Mesenchymal stem cell (in vitro differentiated cells and primary cell): ENCODE data around the gene KRTAP12-1.
"Not testable (repeated sequence)": the region's sequence is repeated elsewhere in the genome, so short reads cannot be mapped to it uniquely, and the experiment has no call there.

Experiments used
- DNase-seq: peaks from one replicate; pipeline ENCODE4 v3.0.0-alpha.2; 2013
- H2AFZ ChIP-seq: one replicate; pipeline ENCODE4 v1.6.1; 2013; ENCODE audit warnings: low read depth, mild to moderate bottlenecking, control low read depth, inconsistent platforms, low read length, moderate library complexity
- H2AK5ac ChIP-seq: 2 replicates; pipeline ENCODE4 v1.6.1; 2013; ENCODE audit warnings: low read length, moderate library complexity, mild to moderate bottlenecking, inconsistent platforms; ENCODE audit not compliant: severe bottlenecking
- H2BK120ac ChIP-seq: one replicate; pipeline ENCODE4 v1.6.1; 2013; ENCODE audit warnings: low read depth, mild to moderate bottlenecking, inconsistent platforms, low read length, moderate library complexity
- H2BK12ac ChIP-seq, 2 experiments: one replicate each; pipeline ENCODE4 v1.6.1; 2013; ENCODE audit warnings: inconsistent platforms in 2 of 2, low read length in 2 of 2, mild to moderate bottlenecking in 2 of 2, moderate library complexity in 2 of 2, control low read depth in 1 of 2
- H2BK15ac ChIP-seq: one replicate; pipeline ENCODE4 v1.6.1; 2013; ENCODE audit warnings: mild to moderate bottlenecking, low read depth, inconsistent platforms; ENCODE audit not compliant: poor library complexity, severe bottlenecking
- H2BK5ac ChIP-seq: 2 replicates; pipeline ENCODE4 v1.6.1; 2013; ENCODE audit warnings: low read depth, mild to moderate bottlenecking, low read length, control low read depth, inconsistent platforms; ENCODE audit not compliant: poor library complexity, severe bottlenecking
- H3K14ac ChIP-seq, 2 experiments: one replicate each; pipeline ENCODE4 v1.6.1; 2013; ENCODE audit warnings: inconsistent platforms in 2 of 2, low read length in 2 of 2, control low read depth in 1 of 2, mild to moderate bottlenecking in 1 of 2, moderate library complexity in 1 of 2
- H3K18ac ChIP-seq, 2 experiments: one replicate each; pipeline ENCODE4 v1.6.1; 2013; ENCODE audit warnings: inconsistent platforms in 2 of 2, low read length in 2 of 2, control low read depth in 1 of 2, low read depth in 1 of 2, mild to moderate bottlenecking in 1 of 2
- H3K23ac ChIP-seq, 2 experiments: one replicate each; pipeline ENCODE4 v1.6.1; 2013; ENCODE audit warnings: inconsistent platforms in 2 of 2, low read length in 2 of 2, mild to moderate bottlenecking in 2 of 2, moderate library complexity in 2 of 2, control low read depth in 1 of 2
- H3K27ac ChIP-seq: 2 replicates; pipeline ENCODE4 v1.5.1; 2013; ENCODE audit warnings: mild to moderate bottlenecking, moderate library complexity, low read length, control low read depth, inconsistent platforms; ENCODE audit not compliant: poor library complexity, severe bottlenecking
- H3K27me3 ChIP-seq, 2 experiments: 2 replicates each; pipeline versions ENCODE4 v1.6.1 to v1.7.0; 2013; ENCODE audit warnings: low read length in 2 of 2, mild to moderate bottlenecking in 2 of 2, moderate library complexity in 2 of 2, control low read depth in 1 of 2, inconsistent platforms in 1 of 2; ENCODE audit not compliant: control insufficient read depth in 1 of 2, insufficient read depth in 1 of 2
- H3K36me3 ChIP-seq, 2 experiments: 2 replicates each; pipeline versions ENCODE4 v1.6.1 to v1.7.0; 2013; ENCODE audit warnings: low read length in 2 of 2, control low read depth in 1 of 2, inconsistent platforms in 1 of 2, low read depth in 1 of 2, mild to moderate bottlenecking in 1 of 2; ENCODE audit not compliant: insufficient read depth in 2 of 2, control insufficient read depth in 1 of 2
- H3K4ac ChIP-seq, 2 experiments: one replicate each; pipeline ENCODE4 v1.6.1; 2013; ENCODE audit warnings: inconsistent platforms in 2 of 2, low read length in 2 of 2, mild to moderate bottlenecking in 2 of 2, moderate library complexity in 2 of 2, control low read depth in 1 of 2, low read depth in 1 of 2
- H3K4me1 ChIP-seq: 2 replicates; pipeline ENCODE4 v1.6.1; 2013; ENCODE audit warnings: low read depth, low read length, control low read depth; ENCODE audit not compliant: control insufficient read depth, insufficient read depth
- H3K4me2 ChIP-seq: 2 replicates; pipeline ENCODE4 v1.6.1; 2013; ENCODE audit warnings: low read length, mild to moderate bottlenecking, inconsistent platforms; ENCODE audit not compliant: poor library complexity, severe bottlenecking
- H3K4me3 ChIP-seq, 2 experiments: 2 replicates each; pipeline versions ENCODE4 v1.5.1 to v1.7.0; 2013; ENCODE audit warnings: low read length in 2 of 2, mild to moderate bottlenecking in 2 of 2, control low read depth in 1 of 2, low read depth in 1 of 2; ENCODE audit not compliant: insufficient read depth in 1 of 2
- H3K79me1 ChIP-seq: replicated peaks from 2 replicates; pipeline ENCODE4 v1.6.1; 2013; ENCODE audit warnings: mild to moderate bottlenecking, control low read depth, low read length, inconsistent platforms; ENCODE audit not compliant: poor library complexity, severe bottlenecking
- H3K9ac ChIP-seq: 2 replicates; pipeline ENCODE4 v1.7.0; 2013; ENCODE audit warnings: mild to moderate bottlenecking, low read length, moderate library complexity
- H3K9me3 ChIP-seq: 2 replicates; pipeline ENCODE4 v1.7.0; 2013; ENCODE audit warnings: mild to moderate bottlenecking, low read length; ENCODE audit not compliant: control insufficient read depth
- H4K8ac ChIP-seq: one replicate; pipeline ENCODE4 v1.6.1; 2013; ENCODE audit warnings: inconsistent platforms, mild to moderate bottlenecking, low read length, moderate library complexity
- H4K91ac ChIP-seq: one replicate; pipeline ENCODE4 v1.6.1; 2013; ENCODE audit warnings: mild to moderate bottlenecking, low read length, inconsistent platforms
- WGBS: methylation state at CpG from one replicate; pipeline ENCODE4 v1.1.7; 2013; ENCODE audit warnings: mixed read lengths; 5-methylcytosine and 5-hydroxymethylcytosine counted together

KRTAP12-1 gene

GRCh38 chr21:44685050-44685449, 3.1 kb upstream of the KRTAP12-1 start:
- not testable (repeated sequence) for H3K36me3 ChIP-seq, H3K18ac ChIP-seq, H2BK15ac ChIP-seq, H4K91ac ChIP-seq, H3K4me2 ChIP-seq, H4K8ac ChIP-seq, H3K9me3 ChIP-seq, H3K4ac ChIP-seq, H3K27ac ChIP-seq, H3K14ac ChIP-seq, DNase-seq, H3K9ac ChIP-seq, H2BK5ac ChIP-seq, H3K4me1 ChIP-seq, H2BK12ac ChIP-seq, H2AK5ac ChIP-seq, H2BK120ac ChIP-seq, H3K79me1 ChIP-seq, H3K23ac ChIP-seq, H3K4me3 ChIP-seq, H2AFZ ChIP-seq
- H3K27me3 ChIP-seq = peaks cover 37 to 43% of the 10 kb centered on the region in 2 experiments
- WGBS = 72% methylated on average over 6 of the region's 6 CpGs

GRCh38 chr21:44684483-44684882, 2.5 kb upstream of the KRTAP12-1 start:
- Histone ChIP-seq H3K27ac (no peak overlapping the region), H2BK120ac (no peak overlapping the region), H3K27me3 (peaks cover 37 to 43% of the 10 kb centered on the region in 2 experiments), H2AFZ (no peak overlapping the region), H3K4me1 (no peaks in the 10 kb centered on the region), H2BK5ac (no peak overlapping the region), H3K4me2 (no peak overlapping the region), H3K23ac (no peak overlapping the region), H4K91ac (no peak overlapping the region), H3K4me3 (no peak overlapping the region), H3K9me3 (no peaks in the 10 kb centered on the region), H2BK15ac (no peak overlapping the region), H3K4ac (no peak overlapping the region), H4K8ac (no peak overlapping the region), H3K9ac (no peak overlapping the region), H3K79me1 (no peaks in the 10 kb centered on the region), H3K18ac (no peak overlapping the region), H3K14ac (no peak overlapping the region), H3K36me3 (no peaks in the 10 kb centered on the region), H2AK5ac (no peak overlapping the region), H2BK12ac (no peak overlapping the region)
- no peak for DNase-seq
- WGBS = 48% methylated on average over 6 of the region's 6 CpGs

GRCh38 chr21:44684077-44684476, 2.1 kb upstream of the KRTAP12-1 start:
- H2BK5ac ChIP-seq = no peak overlapping the region

GRCh38 chr21:44682580-44683151, 703 bp upstream of the KRTAP12-1 start:
- DNase-seq = no peak
- no peaks in the 10 kb centered on the region for H3K4me1 ChIP-seq
- H3K23ac ChIP-seq = no peak overlapping the region
- H4K91ac ChIP-seq = no peak overlapping the region
- H3K36me3 ChIP-seq = no peaks in the 10 kb centered on the region
- H2AFZ ChIP-seq = no peak overlapping the region
- no peak overlapping the region for H3K14ac ChIP-seq
- H2BK5ac ChIP-seq = no peak overlapping the region
- H3K4me3 ChIP-seq = no peak overlapping the region
- H3K9ac ChIP-seq = no peak overlapping the region
- H2BK15ac ChIP-seq = no peak overlapping the region
- no peak overlapping the region for H3K27ac ChIP-seq
- 76% methylated on average over 15 of the region's 15 CpGs for WGBS
- H3K9me3 ChIP-seq = no peaks in the 10 kb centered on the region
- H2AK5ac ChIP-seq = no peak overlapping the region
- H3K4me2 ChIP-seq = no peak overlapping the region
- H3K27me3 ChIP-seq = peaks cover 30 to 37% of the 10 kb centered on the region in 2 experiments
- H3K4ac ChIP-seq = no peak overlapping the region
- no peak overlapping the region for H2BK120ac ChIP-seq
- H4K8ac ChIP-seq = no peak overlapping the region
- H3K79me1 ChIP-seq = no peaks in the 10 kb centered on the region
- no peak overlapping the region for H2BK12ac ChIP-seq
- no peak overlapping the region for H3K18ac ChIP-seq

More at GRCh38 chr21:44684077-44684476, 2.1 kb upstream of the KRTAP12-1 start:
- Histone ChIP-seq H2BK120ac (no peak overlapping the region), H3K27me3 (peaks cover 37 to 43% of the 10 kb centered on the region in 2 experiments), H2AFZ (no peak overlapping the region), H2AK5ac (no peak overlapping the region), H4K91ac (no peak overlapping the region), H3K4me2 (no peak overlapping the region), H3K79me1 (no peaks in the 10 kb centered on the region), H2BK12ac (no peak overlapping the region), H3K4me3 (no peak overlapping the region), H3K9ac (no peak overlapping the region), H2BK15ac (no peak overlapping the region), H3K36me3 (no peaks in the 10 kb centered on the region), H3K9me3 (no peaks in the 10 kb centered on the region), H3K23ac (no peak overlapping the region), H3K4me1 (no peaks in the 10 kb centered on the region), H3K27ac (no peak overlapping the region), H3K18ac (no peak overlapping the region), H3K4ac (no peak overlapping the region), H3K14ac (no peak overlapping the region), H4K8ac (no peak overlapping the region)
- no peak for DNase-seq
- WGBS = 60% methylated on average over 7 of the region's 7 CpGs
